IPS-18a (cell line): Measurements from ENCODE around the gene GALP.
"Not testable (repeated sequence)": the region's sequence is repeated elsewhere in the genome, so short reads cannot be mapped to it uniquely, and the experiment has no call there.

Experiments used
- H3K27ac ChIP-seq: one replicate; pipeline ENCODE4 v1.5.1; 2013; ENCODE audit warnings: low read length
- H3K27me3 ChIP-seq: one replicate; pipeline ENCODE4 v1.6.1; 2013; ENCODE audit warnings: mild to moderate bottlenecking, low read length; ENCODE audit not compliant: control insufficient read depth, insufficient read depth
- H3K36me3 ChIP-seq: one replicate; pipeline ENCODE4 v1.6.1; 2013; ENCODE audit warnings: low read depth, low read length; ENCODE audit not compliant: control insufficient read depth
- H3K4me1 ChIP-seq: one replicate; pipeline ENCODE4 v1.6.1; 2013; ENCODE audit warnings: low read depth, low read length; ENCODE audit not compliant: control insufficient read depth
- H3K4me3 ChIP-seq: one replicate; pipeline ENCODE4 v1.5.1; 2013; ENCODE audit warnings: low read length
- H3K9ac ChIP-seq: one replicate; pipeline ENCODE4 v1.6.1; 2013; ENCODE audit warnings: mild to moderate bottlenecking, low read length, moderate library complexity
- H3K9me3 ChIP-seq: one replicate; pipeline ENCODE4 v1.6.1; 2013; ENCODE audit warnings: low read depth, low read length; ENCODE audit not compliant: control insufficient read depth

The GALP gene

DNA sequence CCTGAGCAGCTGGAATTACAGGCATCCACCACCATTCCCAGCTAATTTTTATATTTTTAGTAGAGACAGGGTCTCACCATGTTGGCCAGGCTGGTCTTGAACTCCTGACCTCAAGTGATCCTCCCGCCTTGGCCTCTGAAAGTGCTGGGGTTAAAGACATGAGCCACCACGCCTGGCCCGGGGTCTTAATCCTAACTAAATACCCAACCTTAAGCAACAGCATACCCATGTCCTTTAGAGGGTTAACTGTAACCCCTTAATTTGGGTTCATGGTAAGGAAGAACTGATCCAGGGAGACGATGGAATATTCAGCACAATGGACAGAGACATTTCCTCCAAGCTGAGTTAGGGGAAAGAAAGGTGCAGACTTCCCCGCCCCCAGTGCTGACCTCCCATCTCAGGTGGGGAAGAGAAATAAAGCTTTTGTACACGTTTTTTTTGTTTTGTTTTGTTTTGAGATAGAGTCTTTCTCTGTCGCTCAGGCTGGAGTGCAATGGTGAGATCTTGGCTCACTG, 8.7 kb upstream of the GALP start:
- Histone ChIP-seq H3K9ac (no peak overlapping the region), H3K9me3 (no peaks in the 10 kb centered on the region), H3K27ac (no peak overlapping the region), H3K4me3 (no peak overlapping the region), H3K4me1 (no peaks in the 10 kb centered on the region), H3K27me3 (no peaks in the 10 kb centered on the region), H3K36me3 (peaks cover 3% of the 10 kb centered on the region)

DNA sequence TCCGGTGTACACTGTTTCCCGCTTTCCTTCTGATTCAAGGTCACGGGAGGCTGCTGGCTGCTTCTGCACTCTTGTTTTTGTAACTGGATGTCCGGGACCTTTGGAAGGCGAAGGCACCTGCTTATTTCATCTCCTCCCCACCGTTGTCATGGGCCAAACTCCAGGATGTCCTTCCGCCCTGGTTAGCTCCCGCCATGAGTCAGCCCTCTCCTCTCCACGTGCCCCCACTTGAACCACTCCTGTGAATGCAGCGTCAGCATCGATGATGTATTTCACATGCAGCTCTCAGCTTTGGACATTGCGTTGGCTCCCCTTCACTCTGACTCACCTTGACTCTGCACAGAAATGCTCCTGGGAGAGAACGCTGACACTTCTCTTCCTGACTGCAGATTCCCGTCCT, 5.5 kb upstream of the GALP start:
- no peak overlapping the region for H3K9ac ChIP-seq
- no peak overlapping the region for H3K27ac ChIP-seq
- no peak overlapping the region for H3K4me3 ChIP-seq
- H3K9me3 ChIP-seq, result no peaks in the 10 kb centered on the region
- H3K27me3 ChIP-seq, result no peaks in the 10 kb centered on the region
- H3K36me3 ChIP-seq, result no peaks in the 10 kb centered on the region
- H3K4me1 ChIP-seq, result no peaks in the 10 kb centered on the region

DNA sequence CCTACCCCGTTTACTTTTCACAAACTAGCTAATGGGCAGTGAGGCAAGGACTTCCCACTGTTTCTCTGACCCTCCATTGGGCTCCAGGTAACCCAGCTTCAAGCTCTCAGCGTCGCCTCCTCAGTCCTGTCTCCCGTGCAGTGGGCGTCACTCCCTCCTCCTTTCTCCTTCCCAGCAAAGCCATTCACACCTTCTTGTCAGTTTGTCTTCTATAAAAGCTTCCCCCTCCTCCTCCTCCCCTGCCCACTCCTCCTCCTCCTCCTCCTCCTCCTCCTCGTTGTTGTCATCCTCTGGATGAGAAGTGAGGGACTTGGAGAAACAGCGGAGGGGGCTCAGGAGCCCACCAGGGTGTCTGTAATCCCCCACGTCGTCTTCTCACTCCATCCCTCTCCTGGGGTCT, 1.7 kb upstream of the GALP start:
- Histone ChIP-seq H3K9ac (no peak overlapping the region), H3K9me3 (no peaks in the 10 kb centered on the region)

DNA sequence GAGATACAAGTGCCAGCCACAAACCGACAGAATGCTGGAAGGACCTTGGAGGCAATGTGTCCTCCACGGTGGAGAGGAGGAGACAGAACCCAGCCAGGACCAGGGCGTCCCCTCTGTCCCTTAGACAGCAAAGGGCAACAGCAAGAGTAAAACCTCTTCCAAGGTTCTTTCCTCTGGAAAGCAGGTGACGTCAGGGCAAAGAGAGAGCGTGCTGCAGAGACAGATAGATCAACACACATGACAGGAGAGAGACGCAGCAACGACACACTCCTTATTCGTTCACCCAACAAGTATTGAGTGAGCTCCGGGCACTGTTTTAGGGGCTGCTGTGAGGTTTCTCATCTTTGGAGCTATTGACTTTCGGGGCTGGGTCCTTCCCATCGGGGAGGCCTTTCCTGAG, 1.3 kb upstream of the GALP start:
- Histone ChIP-seq H3K4me1 (no peaks in the 10 kb centered on the region), H3K36me3 (no peaks in the 10 kb centered on the region), H3K4me3 (no peak overlapping the region), H3K9ac (no peak overlapping the region), H3K9me3 (no peaks in the 10 kb centered on the region), H3K27ac (no peak overlapping the region), H3K27me3 (no peaks in the 10 kb centered on the region)

More for the DNA sequence above, 1.7 kb upstream of the GALP start:
- H3K4me1 ChIP-seq, result no peaks in the 10 kb centered on the region
- no peaks in the 10 kb centered on the region for H3K36me3 ChIP-seq
- H3K27ac ChIP-seq, result no peak overlapping the region
- no peak overlapping the region for H3K4me3 ChIP-seq
- H3K27me3 ChIP-seq, result no peaks in the 10 kb centered on the region

DNA sequence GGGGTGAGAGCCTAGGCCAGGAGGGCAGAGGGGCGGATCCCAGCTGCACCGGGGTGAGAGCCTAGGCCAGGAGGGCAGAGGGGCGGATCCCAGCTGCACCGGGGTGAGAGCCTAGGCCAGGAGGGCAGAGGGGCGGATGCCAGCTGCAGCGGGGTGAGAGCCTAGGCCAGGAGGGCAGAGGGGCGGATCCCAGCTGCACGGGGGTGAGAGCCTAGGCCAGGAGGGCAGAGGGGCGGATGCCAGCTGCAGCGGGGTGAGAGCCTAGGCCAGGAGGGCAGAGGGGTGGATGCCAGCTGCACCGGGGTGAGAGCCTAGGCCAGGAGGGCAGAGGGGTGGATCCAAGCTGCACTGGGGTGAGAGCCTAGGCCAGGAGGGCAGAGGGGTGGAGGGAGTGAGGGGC, 502 bp downstream of the GALP start:
- not testable (repeated sequence) for H3K36me3 ChIP-seq, H3K4me1 ChIP-seq, H3K27me3 ChIP-seq, H3K27ac ChIP-seq, H3K4me3 ChIP-seq, H3K9ac ChIP-seq, H3K9me3 ChIP-seq

DNA sequence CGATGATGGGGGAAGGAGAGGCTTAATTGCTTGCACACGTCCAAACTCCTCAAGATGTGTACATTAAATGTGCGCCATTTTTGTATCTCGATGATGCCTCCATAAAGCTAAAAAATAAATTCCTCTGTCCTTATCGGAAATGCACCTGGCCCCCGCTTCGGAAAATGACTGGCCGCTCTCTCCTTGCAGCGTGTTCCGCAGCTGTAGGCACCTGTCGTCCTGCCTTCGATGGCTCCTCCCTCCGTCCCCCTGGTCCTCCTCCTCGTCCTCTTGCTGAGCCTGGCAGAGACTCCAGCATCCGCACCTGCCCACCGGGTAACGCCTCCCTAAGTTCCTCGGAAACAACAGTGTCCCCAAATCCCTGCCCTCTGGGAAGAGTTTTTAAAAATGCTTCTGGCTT, 1.1 kb downstream of the GALP start:
- Histone ChIP-seq H3K36me3 (no peaks in the 10 kb centered on the region), H3K4me1 (no peaks in the 10 kb centered on the region), H3K27ac (no peak overlapping the region), H3K4me3 (no peak overlapping the region), H3K27me3 (no peaks in the 10 kb centered on the region), H3K9ac (no peak overlapping the region), H3K9me3 (no peaks in the 10 kb centered on the region)

DNA sequence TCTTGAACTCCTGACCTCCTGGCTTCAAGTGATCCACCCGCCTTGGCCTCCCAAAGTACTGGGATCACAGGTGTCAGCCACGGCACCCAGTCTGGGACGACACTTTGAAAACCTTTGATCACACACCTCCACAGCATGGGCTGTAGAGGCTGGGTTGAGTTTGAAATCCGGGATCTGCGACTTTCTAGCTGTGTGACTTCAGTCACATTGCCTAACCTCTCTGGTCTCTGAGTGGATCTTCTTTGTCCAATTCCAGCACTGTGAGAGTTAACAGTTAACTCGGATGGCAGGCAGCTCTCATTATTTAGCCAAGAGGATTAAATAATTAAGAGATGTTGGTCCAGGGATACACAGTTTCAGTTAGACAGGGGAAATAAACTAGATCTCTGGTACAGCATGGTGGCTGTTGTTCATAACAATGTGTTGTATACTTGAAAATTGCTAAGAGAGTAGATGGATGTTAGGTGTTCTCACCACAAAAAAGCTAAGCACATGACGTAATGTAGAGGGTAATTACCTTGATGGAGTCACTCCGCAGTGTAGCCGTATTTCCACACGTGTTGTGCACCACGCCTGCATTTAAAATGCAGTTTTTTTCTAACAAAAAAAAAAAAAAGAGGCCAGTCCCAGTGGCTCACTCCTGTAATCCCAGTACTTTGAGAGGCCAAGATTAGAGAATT, 1.9 kb downstream of the GALP start:
- no peak overlapping the region for H3K9ac ChIP-seq
- H3K36me3 ChIP-seq, result no peaks in the 10 kb centered on the region
- H3K9me3 ChIP-seq, result no peaks in the 10 kb centered on the region
- no peaks in the 10 kb centered on the region for H3K4me1 ChIP-seq
- H3K27me3 ChIP-seq, result no peaks in the 10 kb centered on the region
- H3K4me3 ChIP-seq, result no peak overlapping the region
- no peak overlapping the region for H3K27ac ChIP-seq

DNA sequence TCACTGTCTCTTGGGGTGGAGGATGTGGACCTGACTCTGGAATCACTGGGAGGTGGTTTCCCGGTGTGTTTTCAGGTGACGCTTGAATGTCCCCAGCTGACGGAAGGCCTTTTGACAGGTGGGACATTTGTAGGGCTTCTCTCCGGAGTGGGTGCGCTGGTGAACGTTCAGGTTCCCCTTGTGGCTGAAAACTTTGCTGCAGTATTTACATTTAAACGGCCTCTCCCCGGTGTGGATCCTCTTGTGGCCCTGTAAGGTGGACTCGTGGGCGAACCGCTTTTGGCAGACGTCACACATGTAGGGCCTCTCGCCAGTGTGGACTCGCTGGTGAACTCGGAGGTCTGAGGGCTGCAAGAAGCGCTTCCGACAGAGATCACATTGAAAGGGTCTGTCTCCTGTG, 14.0 kb downstream of the GALP start:
- Histone ChIP-seq H3K27ac (no peak overlapping the region), H3K4me1 (no peaks in the 10 kb centered on the region), H3K9me3 (no peaks in the 10 kb centered on the region), H3K27me3 (no peaks in the 10 kb centered on the region), H3K4me3 (no peak overlapping the region), H3K9ac (no peak overlapping the region), H3K36me3 (no peaks in the 10 kb centered on the region)

DNA sequence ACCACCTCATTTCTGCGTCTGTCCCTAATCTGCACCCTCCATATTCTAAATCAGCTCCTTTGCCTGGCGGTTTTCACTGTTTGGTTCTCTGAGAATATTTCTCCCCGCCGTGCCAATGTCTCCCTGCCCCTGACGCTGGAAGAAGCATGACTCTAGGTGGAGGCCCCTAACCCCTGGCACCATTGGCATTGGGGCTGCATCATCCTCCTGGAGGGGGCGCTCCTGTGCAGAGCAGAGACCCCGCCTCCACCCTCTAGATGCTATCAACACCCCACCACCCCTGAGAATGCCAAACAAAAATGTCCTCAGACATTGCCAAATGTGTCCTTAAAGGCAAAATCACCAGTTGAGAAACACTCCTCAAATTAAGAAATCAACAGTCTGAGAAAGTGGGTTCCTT, 15.3 kb downstream of the GALP start:
- no peak overlapping the region for H3K27ac ChIP-seq
- no peaks in the 10 kb centered on the region for H3K27me3 ChIP-seq
- no peak overlapping the region for H3K4me3 ChIP-seq
- no peaks in the 10 kb centered on the region for H3K36me3 ChIP-seq
- no peaks in the 10 kb centered on the region for H3K9me3 ChIP-seq
- H3K9ac ChIP-seq, result no peak overlapping the region
- no peaks in the 10 kb centered on the region for H3K4me1 ChIP-seq

DNA sequence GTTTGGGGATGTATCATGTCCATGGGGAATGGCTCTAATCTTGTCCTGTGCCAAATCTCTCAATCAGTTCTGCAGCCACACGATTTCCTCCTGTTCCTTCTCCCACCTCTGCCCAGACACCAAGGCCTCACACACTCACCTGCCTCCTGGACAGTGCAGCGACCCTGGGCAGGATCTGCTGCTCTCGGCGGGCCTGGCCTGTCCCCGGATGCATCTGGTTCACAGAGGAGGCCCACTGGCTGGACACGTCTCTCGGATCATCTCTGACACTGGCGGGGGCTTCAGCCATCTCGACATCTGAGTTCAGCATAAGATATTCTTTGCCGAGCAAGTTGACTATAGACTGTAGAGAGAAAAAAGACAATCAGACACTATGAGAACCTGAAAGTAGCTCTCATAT, 15.9 kb downstream of the GALP start:
- no peaks in the 10 kb centered on the region for H3K36me3 ChIP-seq
- H3K27me3 ChIP-seq, result no peaks in the 10 kb centered on the region
- no peak overlapping the region for H3K27ac ChIP-seq
- H3K4me1 ChIP-seq, result no peaks in the 10 kb centered on the region
- H3K4me3 ChIP-seq, result no peak overlapping the region
- no peaks in the 10 kb centered on the region for H3K9me3 ChIP-seq
- no peak overlapping the region for H3K9ac ChIP-seq

DNA sequence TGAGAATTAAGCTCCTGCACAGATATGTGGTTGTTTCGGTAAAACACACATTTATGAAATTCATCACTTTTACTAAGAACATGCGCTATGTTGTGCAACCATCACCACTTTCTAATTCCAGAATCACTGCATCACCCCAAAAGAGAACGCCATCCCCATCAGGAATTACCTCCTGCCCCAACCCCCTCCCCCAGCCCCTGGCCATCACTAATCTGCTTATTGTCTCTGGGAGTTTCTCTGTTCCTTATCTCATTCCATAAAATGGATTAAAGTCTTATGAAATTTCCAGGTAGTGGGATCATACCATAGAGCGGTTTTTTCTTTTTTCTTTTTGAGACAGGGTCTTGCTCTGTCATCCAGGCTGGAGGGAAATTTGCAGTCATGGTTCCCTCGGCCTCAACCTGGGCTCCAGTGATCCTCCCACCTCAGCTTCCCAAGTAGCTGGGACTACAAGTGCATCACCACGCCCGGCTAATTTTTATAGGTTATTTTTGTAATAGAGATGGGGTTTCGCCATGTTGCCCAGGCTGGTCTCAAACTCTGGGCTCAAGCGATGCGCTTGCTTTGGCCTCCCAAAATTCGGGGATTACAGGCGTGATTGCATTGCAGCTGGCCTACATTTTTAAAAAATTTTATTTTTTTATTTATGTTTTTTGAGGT, 18.3 kb downstream of the GALP start:
- Histone ChIP-seq H3K27me3 (no peaks in the 10 kb centered on the region), H3K4me3 (no peak overlapping the region), H3K27ac (no peak overlapping the region)

DNA sequence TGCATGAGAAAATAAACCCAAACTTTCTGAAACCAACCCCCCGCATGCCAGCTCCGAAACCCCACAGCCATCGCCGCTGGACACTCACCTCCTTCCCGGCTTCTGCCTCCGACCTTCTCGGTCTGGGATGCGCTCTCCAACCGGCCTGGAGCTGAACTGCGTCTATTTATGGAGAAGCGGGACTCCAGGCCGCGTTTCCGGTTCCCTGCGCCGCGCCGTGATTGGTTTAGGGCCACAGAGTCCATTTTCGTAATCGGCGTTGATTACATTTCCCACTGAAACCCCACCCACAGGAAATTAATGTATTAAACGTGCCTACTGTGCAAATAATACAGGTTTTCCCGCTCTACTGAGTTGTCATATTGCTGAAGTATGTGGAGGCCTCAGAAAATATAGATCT, 21.8 kb downstream of the GALP start, which contains the start of gene ZSCAN5B:
Gene ZSCAN5B (minus strand): TSS at position 138 of the 400 bp plus-strand sequence. CDS start 4,731 bp downstream, outside the sequence.
- not testable (repeated sequence) for H3K9ac ChIP-seq, H3K27me3 ChIP-seq, H3K4me1 ChIP-seq, H3K36me3 ChIP-seq, H3K9me3 ChIP-seq, H3K27ac ChIP-seq, H3K4me3 ChIP-seq

More for the DNA sequence above, 18.3 kb downstream of the GALP start:
- Histone ChIP-seq H3K9me3 (no peaks in the 10 kb centered on the region), H3K9ac (no peak overlapping the region), H3K4me1 (no peaks in the 10 kb centered on the region), H3K36me3 (no peaks in the 10 kb centered on the region)
